Esophagus muscularis mucosa (tissue), 4 donors: ENCODE results near the gene COMMD4. TPM values are rescaled to one million over a fixed set of nuclear protein-coding genes. Genes with fewer than 3 reads are reported as not detected.
A peak's percentile ranks its signal among the peaks of the same experiment; 100 is the strongest.
"Not testable (repeated sequence)": the region's sequence is repeated elsewhere in the genome, so short reads cannot be mapped to it uniquely, and the experiment has no call there.

Experiments used
- DNase-seq: peaks from one replicate; pipeline ENCODE4 v3.0.0-alpha.2; 2017; ENCODE audit errors: extremely low spot score
- H3K27ac ChIP-seq, 4 donors: fragments of 200-600 bp; sonication (generic); replicated peaks in 1 of 4; 1 replicate in 3 of 4; 2 replicates in 1 of 4; pipeline ENCODE4 v1.5.1; 2016 to 2019; ENCODE audit warnings: mild to moderate bottlenecking in 1 of 4
- H3K27me3 ChIP-seq, 4 donors: fragments of 200-600 bp; sonication (generic); one replicate each; pipeline versions ENCODE4 v1.5.1 to v1.6.0; 2016 to 2019
- H3K36me3 ChIP-seq, 4 donors: fragments of 200-600 bp; sonication (generic); one replicate each; pipeline ENCODE4 v1.5.1; 2016 to 2019
- H3K4me1 ChIP-seq, 4 donors: fragments of 200-600 bp; sonication (generic); one replicate each; pipeline ENCODE4 v1.5.1; 2016 to 2019
- H3K4me3 ChIP-seq, 4 donors: fragments of 200-600 bp; sonication (generic); 1 replicate in 2 of 4; 2 replicates in 2 of 4; pipeline ENCODE4 v1.5.1; 2016 to 2019; ENCODE audit warnings: mild to moderate bottlenecking in 4 of 4, moderate library complexity in 1 of 4
- H3K9me3 ChIP-seq, 4 donors: fragments of 200-600 bp; sonication (generic); 1 replicate in 3 of 4; 2 replicates in 1 of 4; pipeline ENCODE4 v1.5.1; 2016 to 2019
- CTCF ChIP-seq, 3 experiments: fragments of 200-600 bp in 2 of 3; fragments of 450-650 bp in 1 of 3; sonication (generic) in 2 of 3; IDR thresholded peaks; one replicate each; pipeline ENCODE4 v1.5.1; 2017 to 2019; ENCODE audit warnings: antibody characterized with exemption in 3 of 3, mild to moderate bottlenecking in 2 of 3, moderate library complexity in 1 of 3
- EP300 ChIP-seq: sonication (generic); formaldehyde crosslinking; IDR thresholded peaks from one replicate; pipeline ENCODE4 v1.6.1; 2017; ENCODE audit warnings: antibody characterized with exemption
- POLR2A ChIP-seq: fragments of 450-650 bp; IDR thresholded peaks from one replicate; pipeline ENCODE4 v1.6.1; 2017; ENCODE audit warnings: antibody characterized with exemption, moderate library complexity, mild to moderate bottlenecking, low read depth
- POLR2AphosphoS5 ChIP-seq, 2 donors: sonication (generic); formaldehyde crosslinking; IDR thresholded peaks; one replicate each; pipeline ENCODE4 v1.6.1; 2017; ENCODE audit warnings: antibody characterized with exemption in 2 of 2
- WGBS: methylation state at CpG from one replicate; pipeline ENCODE4 v1.1.5; 2018; 5-methylcytosine and 5-hydroxymethylcytosine counted together
- intact Hi-C: fragments of 100-400 bp; cut with DNase I; formaldehyde crosslinking; loops from one replicate; pipeline ENCODE4 v1.15.1; 2023
- total RNA-seq, 4 donors: library from RNA; depleted of rRNA; stranded (reverse); fragments of >200 nt; gene quantifications; one replicate each; pipeline versions ENCODE4 v1.1.0 to v1.2.1, GENCODE V29; 2016

The COMMD4 gene
- 10 to 100 TPM; 32.0 to 73.0 (median 50.6) TPM for total RNA-seq

GRCh38 chr15:75335705-75336355 is at the start of gene COMMD4:
TSS of gene COMMD4 (plus strand) at chr15:75336063. CDS start at chr15:75336090, 27 bp downstream.
- H3K36me3 ChIP-seq = peaks cover 0 to 25% (median 22%) of the 10 kb centered on the region in 4 donors
- H3K4me3 ChIP-seq = peak within 1 kb of the TSS; percentile 59 to 94 (median 86)
- peaks cover 9 to 19% (median 19%) of the 10 kb centered on the region in 4 donors for H3K4me1 ChIP-seq
- no peaks in the 10 kb centered on the region for H3K27me3 ChIP-seq
- peak within 1 kb of the TSS; percentile 67 to 84 (median 75) for H3K27ac ChIP-seq
- intact Hi-C loops = no loop called here
- DNase-seq = peak; percentile 98
- WGBS = 0% methylated on average over 25 of the region's 42 CpGs
- TF ChIP-seq CTCF (IDR thresholded peaks at IDR 0.05) (peak in 1 of 3 experiments; percentile 32), POLR2A (no peak), POLR2AphosphoS5 (IDR thresholded peaks at IDR 0.05) (peak; percentile 77 to 85)
- H3K9me3 ChIP-seq = no peaks in the 10 kb centered on the region

GRCh38 chr15:75293660-75294059 is 42.2 kb upstream of the COMMD4 start:
- H3K27me3 ChIP-seq, DNase-seq, H3K9me3 ChIP-seq, H3K4me3 ChIP-seq, H3K27ac ChIP-seq, H3K36me3 ChIP-seq, intact Hi-C loops, H3K4me1 ChIP-seq: not testable (repeated sequence)
- no CpG with 5 or more reads among the region's 18 CpGs for WGBS

DNA sequence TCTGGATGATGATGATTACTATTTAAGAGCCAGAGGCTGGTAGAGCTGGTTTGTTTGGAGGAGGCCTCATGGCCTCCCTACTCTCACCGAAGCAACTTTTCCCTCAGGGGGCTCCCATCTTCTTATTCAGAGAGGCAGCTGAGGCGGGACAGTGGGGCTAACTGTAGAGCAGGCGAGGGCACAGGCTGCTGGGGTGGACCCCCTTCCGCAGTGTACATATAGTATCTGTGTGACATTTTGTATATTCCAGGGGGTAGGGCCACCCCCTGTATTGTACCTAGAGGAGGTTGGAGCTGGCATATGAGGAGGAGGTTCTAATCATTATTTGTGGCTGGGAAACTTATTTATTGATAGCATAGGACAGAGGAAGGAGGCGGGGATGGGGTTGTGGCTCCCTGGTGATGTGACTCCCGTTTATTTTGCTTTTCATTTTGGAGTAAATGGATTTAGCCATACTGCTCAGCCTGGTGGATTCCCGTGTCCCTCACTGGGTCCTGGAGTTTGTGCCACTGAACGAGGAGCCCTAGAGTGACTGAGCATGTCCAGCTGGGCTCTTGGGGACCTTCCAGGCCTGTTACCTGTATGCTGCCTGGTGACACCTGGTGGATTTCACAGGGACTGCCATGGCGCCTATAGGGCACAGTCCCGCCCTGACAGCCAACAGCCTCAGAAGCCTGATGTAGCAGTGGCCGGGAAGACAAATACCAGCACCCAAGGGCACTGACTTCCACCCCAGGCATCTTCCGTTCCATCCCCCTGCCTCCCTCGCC is 37.1 kb upstream of the COMMD4 start:
- DNase-seq, H3K9me3 ChIP-seq, H3K4me1 ChIP-seq, H3K4me3 ChIP-seq, intact Hi-C loops, H3K27ac ChIP-seq, H3K27me3 ChIP-seq, H3K36me3 ChIP-seq: not testable (repeated sequence)
- WGBS = 90% methylated on average over 2 of the region's 13 CpGs

GRCh38 chr15:75299311-75299688 is 36.6 kb upstream of the COMMD4 start:
- H3K27ac ChIP-seq, intact Hi-C loops, H3K4me3 ChIP-seq, H3K36me3 ChIP-seq, H3K4me1 ChIP-seq, H3K9me3 ChIP-seq, DNase-seq: not testable (repeated sequence)
- TF ChIP-seq CTCF (IDR thresholded peaks at IDR 0.05) = peak; percentile 22 to 52 (median 37)
- WGBS = 0% methylated on average over 2 of the region's 6 CpGs
- peaks cover 0 to 11% (median 0%) of the 10 kb centered on the region in 4 donors for H3K27me3 ChIP-seq

GRCh38 chr15:75300026-75300425 is 35.8 kb upstream of the COMMD4 start:
- intact Hi-C loops = loop anchor here (10.0 kb wide), 2 partner anchors 65 to 275 kb away; partner anchors contain the start of gene PPCDC
- H3K4me1 ChIP-seq = not testable (repeated sequence)

GRCh38 chr15:75302318-75302717 is 33.5 kb upstream of the COMMD4 start:
- H3K4me3 ChIP-seq = no peak overlapping the region
- no CpG with 5 or more reads among the region's 9 CpGs for WGBS
- intact Hi-C loops = loop anchor here (10.0 kb wide), 2 partner anchors 68 to 278 kb away; partner anchors contain the start of gene PPCDC
- no peak for TF ChIP-seq POLR2AphosphoS5 (IDR thresholded peaks at IDR 0.05)
- no peak for TF ChIP-seq CTCF (IDR thresholded peaks at IDR 0.05)
- no peak for TF ChIP-seq POLR2A
- no peak for TF ChIP-seq EP300
- H3K27me3 ChIP-seq = peaks cover 0 to 34% (median 2%) of the 10 kb centered on the region in 4 donors
- no peaks in the 10 kb centered on the region for H3K36me3 ChIP-seq
- no peak overlapping the region for H3K27ac ChIP-seq
- no peaks in the 10 kb centered on the region for H3K4me1 ChIP-seq
- no peaks in the 10 kb centered on the region for H3K9me3 ChIP-seq
- DNase-seq = no peak

More at GRCh38 chr15:75300026-75300425, 35.8 kb upstream of the COMMD4 start:
- H3K9me3 ChIP-seq, H3K27ac ChIP-seq, H3K4me3 ChIP-seq, DNase-seq, H3K36me3 ChIP-seq: not testable (repeated sequence)
- H3K27me3 ChIP-seq = peaks cover 0 to 17% (median 2%) of the 10 kb centered on the region in 4 donors
- 69% methylated on average over 6 of the region's 6 CpGs for WGBS

- H3K4me3 ChIP-seq, DNase-seq, H3K27ac ChIP-seq, H3K36me3 ChIP-seq, H3K4me1 ChIP-seq, H3K9me3 ChIP-seq: not testable (repeated sequence)
- H3K27me3 ChIP-seq = peaks cover 0 to 37% (median 2%) of the 10 kb centered on the region in 4 donors
- WGBS = 100% methylated on average over 3 of the region's 4 CpGs
- intact Hi-C loops = loop anchor here (10.0 kb wide), 2 partner anchors 68 to 278 kb away; partner anchors contain the start of gene PPCDC
Measured at GRCh38 chr15:75302753-75303152, 33.1 kb upstream of the COMMD4 start.
